GM23338 (cell line): ENCODE results near the gene JAM3. TPM values are rescaled to one million over a fixed set of nuclear protein-coding genes. Genes with fewer than 3 reads are reported as not detected.

Experiments used
- ATAC-seq: fragments of 200-7000 bp; cut with Tn5 transposase; 3 replicates; pipeline ENCODE4 v1.9.1; 2020
- DNase-seq: peaks from one replicate; pipeline ENCODE4 v3.0.0-alpha.2; 2015; ENCODE audit warnings: low spot score
- H2AFZ ChIP-seq: fragments of 200-600 bp; sonication (generic); 2 replicates; pipeline ENCODE4 v1.8.0; 2016; ENCODE audit warnings: antibody characterized with exemption, mild to moderate bottlenecking, moderate library complexity
- H3F3A ChIP-seq: fragments of 200-600 bp; sonication (generic); replicated peaks from 2 replicates; pipeline ENCODE4 v1.8.0; 2017; ENCODE audit warnings: antibody characterized with exemption, mixed run types, low read depth
- H3K27ac ChIP-seq: fragments of 200-600 bp; sonication (generic); 2 replicates; pipeline ENCODE4 v1.6.1; 2016; ENCODE audit warnings: low read depth
- H3K27me3 ChIP-seq: fragments of 200-600 bp; sonication (generic); 2 replicates; pipeline ENCODE4 v1.8.0; 2016; ENCODE audit warnings: mild to moderate bottlenecking, mixed run types, moderate library complexity; ENCODE audit not compliant: insufficient read depth
- H3K36me3 ChIP-seq: fragments of 200-600 bp; sonication (generic); 2 replicates; pipeline ENCODE4 v1.8.0; 2016; ENCODE audit warnings: mild to moderate bottlenecking; ENCODE audit not compliant: insufficient read depth
- H3K4me1 ChIP-seq: fragments of 200-600 bp; sonication (generic); 2 replicates; pipeline ENCODE4 v1.8.0; 2016; ENCODE audit warnings: mild to moderate bottlenecking, moderate library complexity; ENCODE audit not compliant: insufficient read depth
- H3K4me2 ChIP-seq: fragments of 200-600 bp; sonication (generic); 2 replicates; pipeline ENCODE4 v1.7.1; 2017; ENCODE audit warnings: mixed run types
- H3K4me3 ChIP-seq: fragments of 200-600 bp; sonication (generic); 2 replicates; pipeline ENCODE4 v1.6.1; 2016; ENCODE audit warnings: mixed run types
- H3K79me2 ChIP-seq: fragments of 200-600 bp; sonication (generic); replicated peaks from 2 replicates; pipeline ENCODE4 v1.8.0; 2017; ENCODE audit warnings: mild to moderate bottlenecking; ENCODE audit not compliant: insufficient read depth
- H3K9me2 ChIP-seq: fragments of 200-600 bp; sonication (generic); 2 replicates; pipeline ENCODE4 v1.8.0; 2017; ENCODE audit not compliant: insufficient read depth
- H4K20me1 ChIP-seq: fragments of 200-600 bp; sonication (generic); replicated peaks from 2 replicates; pipeline ENCODE4 v1.8.0; 2017; ENCODE audit warnings: mild to moderate bottlenecking; ENCODE audit not compliant: insufficient read depth
- H3K27ac Mint-ChIP-seq: 2 replicates; pipeline ENCODE4 v1.8.0; 2020; ENCODE audit warnings: inconsistent platforms, mild to moderate bottlenecking, moderate library complexity, mixed read lengths
- H3K27me3 Mint-ChIP-seq: 3 replicates; pipeline ENCODE4 v1.8.0; 2022; ENCODE audit warnings: low read depth, mild to moderate bottlenecking, moderate library complexity, mixed read lengths, inconsistent platforms; ENCODE audit not compliant: insufficient read depth, poor library complexity
- H3K36me3 Mint-ChIP-seq: 3 replicates; pipeline ENCODE4 v1.8.0; 2021; ENCODE audit warnings: low read depth, mild to moderate bottlenecking, inconsistent platforms, moderate library complexity, mixed read lengths
- H3K4me1 Mint-ChIP-seq: 3 replicates; pipeline ENCODE4 v1.8.0; 2020; ENCODE audit warnings: mild to moderate bottlenecking, inconsistent platforms, mixed read lengths
- H3K4me3 Mint-ChIP-seq: 3 replicates; pipeline ENCODE4 v1.8.0; 2021; ENCODE audit warnings: moderate library complexity, mild to moderate bottlenecking, inconsistent platforms, mixed read lengths
- H3K9me3 Mint-ChIP-seq: 3 replicates; pipeline ENCODE4 v1.8.0; 2020; ENCODE audit warnings: moderate library complexity, mild to moderate bottlenecking, inconsistent platforms, mixed read lengths
- CREB1 ChIP-seq: fragments of 250-450 bp; sonication (Bioruptor Pico); IDR thresholded peaks from 2 replicates; pipeline ENCODE4 v1.5.0; 2020; ENCODE audit warnings: low read depth, mild to moderate bottlenecking, moderate library complexity
- CTCF ChIP-seq, 2 experiments: fragments of 200-600 bp in 1 of 2; sonication (generic) in 1 of 2; conservative IDR thresholded peaks; 2 replicates each; pipeline versions ENCODE4 v1.5.1 to v1.6.1; 2016 to 2017; ENCODE audit warnings: antibody characterized with exemption in 2 of 2, low read depth in 2 of 2, mild to moderate bottlenecking in 2 of 2, moderate library complexity in 1 of 2
- JUNB ChIP-seq: IDR thresholded peaks from one replicate; pipeline ENCODE4 v1.6.1; 2016; ENCODE audit warnings: antibody characterized with exemption; ENCODE audit not compliant: unreplicated experiment
- POLR2AphosphoS5 ChIP-seq: IDR thresholded peaks from 2 replicates; pipeline ENCODE4 v1.6.1; 2016; ENCODE audit warnings: antibody characterized with exemption, low read depth
- STAT1 ChIP-seq: IDR thresholded peaks from one replicate; pipeline ENCODE4 v1.6.1; 2016; ENCODE audit warnings: antibody characterized with exemption; ENCODE audit not compliant: unreplicated experiment
- ZNF114 ChIP-seq: fragments of 250-450 bp; sonication (Bioruptor Pico); IDR thresholded peaks from 2 replicates; pipeline ENCODE4 v1.5.0; 2020; ENCODE audit warnings: mild to moderate bottlenecking, moderate library complexity
- ZNF331 ChIP-seq: fragments of 250-450 bp; sonication (Bioruptor Pico); IDR thresholded peaks from 2 replicates; pipeline ENCODE4 v1.5.0; 2020; ENCODE audit warnings: low read depth, mild to moderate bottlenecking, moderate library complexity
- ZNF462 ChIP-seq: fragments of 250-450 bp; sonication (Bioruptor Pico); IDR thresholded peaks from 2 replicates; pipeline ENCODE4 v1.5.0; 2020; ENCODE audit warnings: mild to moderate bottlenecking, moderate library complexity
- polyA plus RNA-seq: library from polyadenylated mRNA; unstranded; fragments of >200 nt; fragmentation: Nextera tagmentation; extraction: Ambion mirVana; gene quantifications from 2 replicates; pipeline ENCODE4 v1.2.1, GENCODE V29; 2016
- total RNA-seq: library from RNA; depleted of rRNA; stranded (reverse); fragments of >200 nt; shearing (Covaris generic); gene quantifications from 2 replicates; pipeline ENCODE4 v1.2.3, GENCODE V29; 2014

Gene JAM3
- total and polyA plus RNA-seq, 2 experiments from 2014 or later, result 14.1 to 41.5 TPM

GRCh38 chr11:134028368-134028920, 40.4 kb upstream of the JAM3 start (continued):
- TF ChIP-seq ZNF462 (CRISPR knock-in tag), result no peak
- no peak for TF ChIP-seq STAT1
- TF ChIP-seq JUNB, result no peak
- TF ChIP-seq ZNF114 (CRISPR knock-in tag), result no peak
- TF ChIP-seq CREB1, result no peak
- TF ChIP-seq ZNF331 (CRISPR knock-in tag), result no peak
- TF ChIP-seq POLR2AphosphoS5, result no peak

- H2AFZ ChIP-seq, result no peak overlapping the region
- peak; percentile 65 to 80 for TF ChIP-seq CTCF (conservative IDR thresholded peaks at IDR 0.05; ENCODE audit: low read depth in 2 of 2)
- TF ChIP-seq JUNB, result no peak
- H4K20me1 ChIP-seq, result no peaks in the 10 kb centered on the region; the same call in 1 of the 2 replicates
- no peak overlapping the region for H3K4me3 ChIP-seq
- peaks cover 19% of the 10 kb centered on the region for H3K4me1 ChIP-seq
- DNase-seq (peak; percentile 69), ATAC-seq (peak; percentile 34)
- H3F3A ChIP-seq, result peaks cover 13% of the 10 kb centered on the region; the same call in 1 of the 2 replicates
- no peaks in the 10 kb centered on the region for H3K9me3 Mint-ChIP-seq
- H3K9me2 ChIP-seq, result no peaks in the 10 kb centered on the region
- no peak overlapping the region for H3K4me2 ChIP-seq
- no peaks in the 10 kb centered on the region for H3K36me3 ChIP-seq
- no peaks in the 10 kb centered on the region; the same call in 1 of the 2 replicates for H3K27me3 ChIP-seq
- H3K27ac Mint-ChIP-seq, result no peak overlapping the region
- H3K79me2 ChIP-seq, result no peaks in the 10 kb centered on the region
- peaks cover 32% of the 10 kb centered on the region for H3K27me3 Mint-ChIP-seq
- no peak overlapping the region; the same call in 2 of the 3 replicates for H3K4me3 Mint-ChIP-seq
- no peaks in the 10 kb centered on the region for H3K36me3 Mint-ChIP-seq
- H3K4me1 Mint-ChIP-seq, result peaks cover 48% of the 10 kb centered on the region
- no peak overlapping the region for H3K27ac ChIP-seq
These were observed 38.0 kb upstream of the JAM3 start for GRCh38 chr11:134030853-134031252.
